Activated CD8-positive, alpha-beta memory T cell treated with anti-CD3 and anti-CD28 coated beads, Interleukin-2, amount 50 U/mL, for 1 hour (primary cell): Measurements from ENCODE around the gene EFCAB6.

Experiments used
- DNase-seq: peaks from one replicate; pipeline ENCODE4 v3.0.0-alpha.2; 2020; ENCODE audit errors: extremely low read depth

EFCAB6 gene

DNA sequence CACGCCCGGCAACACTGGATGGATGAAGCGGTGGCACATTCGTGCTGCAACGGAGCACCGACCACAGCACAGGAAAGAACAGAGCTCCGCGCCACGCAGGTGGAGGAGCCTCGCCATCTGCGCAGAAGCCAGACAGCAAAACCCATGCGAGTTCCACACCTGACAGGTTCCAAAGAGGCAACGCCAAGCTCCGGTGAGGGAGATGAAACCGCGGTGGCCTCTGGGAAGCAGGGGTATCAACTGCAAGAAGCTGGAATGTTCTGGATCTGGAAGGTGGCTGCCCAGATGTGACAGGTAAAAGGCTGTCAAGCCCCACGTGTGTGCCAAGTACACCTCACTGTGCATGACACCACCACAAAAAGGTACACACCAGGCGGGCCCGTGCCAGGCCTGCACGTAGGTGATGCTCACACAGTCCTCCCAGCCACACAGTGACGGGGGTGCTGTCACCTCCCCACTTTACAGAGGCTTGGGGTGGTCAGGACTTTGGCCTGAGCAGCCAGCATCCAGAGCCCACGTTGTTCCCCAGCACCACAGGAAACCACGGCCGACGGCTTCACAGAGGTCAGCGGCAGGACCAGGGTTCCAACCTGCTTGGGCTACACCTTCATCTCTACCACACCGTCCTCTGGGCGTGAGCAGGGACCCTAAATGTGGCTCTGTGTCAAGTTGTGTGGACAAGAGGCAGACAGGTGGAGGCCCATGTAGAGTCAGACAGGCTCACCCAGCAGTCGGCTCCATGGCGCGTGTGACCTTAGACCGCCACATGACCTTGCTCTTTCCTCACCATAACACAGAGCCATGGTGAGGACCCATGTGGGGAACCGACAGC is 19.7 kb upstream of the EFCAB6 start:
- DNase-seq: no peak

DNA sequence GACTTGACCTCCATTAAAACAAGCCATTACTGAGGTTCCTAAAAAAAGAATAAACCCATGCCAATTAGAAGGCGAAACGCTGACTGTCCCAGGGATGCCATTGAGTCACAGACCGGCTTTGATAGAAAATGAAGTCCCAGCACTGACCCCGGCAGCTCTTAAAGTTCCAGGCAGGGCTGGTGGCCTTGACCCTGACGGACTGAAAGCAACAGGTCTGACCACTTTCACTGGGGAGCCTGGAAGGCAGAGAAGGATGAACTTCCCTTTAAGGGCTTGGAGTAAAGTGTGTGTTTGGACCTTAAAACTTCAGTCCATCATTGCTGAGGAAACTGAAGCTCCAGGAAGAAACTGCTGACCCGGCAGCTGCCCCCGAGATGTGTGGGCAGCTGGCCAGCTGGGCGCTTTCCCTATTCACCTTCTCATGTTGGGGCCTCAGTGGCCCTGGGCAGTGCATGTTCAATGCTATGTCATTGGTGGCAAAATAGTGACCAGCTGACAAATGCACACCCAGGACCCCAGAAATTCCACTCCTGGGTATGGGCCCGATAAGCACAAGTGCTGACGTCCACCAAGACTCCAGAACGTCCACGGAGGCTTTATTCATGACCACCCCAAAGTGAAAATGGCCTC is 18.9 kb upstream of the EFCAB6 start:
- DNase-seq: no peak

DNA sequence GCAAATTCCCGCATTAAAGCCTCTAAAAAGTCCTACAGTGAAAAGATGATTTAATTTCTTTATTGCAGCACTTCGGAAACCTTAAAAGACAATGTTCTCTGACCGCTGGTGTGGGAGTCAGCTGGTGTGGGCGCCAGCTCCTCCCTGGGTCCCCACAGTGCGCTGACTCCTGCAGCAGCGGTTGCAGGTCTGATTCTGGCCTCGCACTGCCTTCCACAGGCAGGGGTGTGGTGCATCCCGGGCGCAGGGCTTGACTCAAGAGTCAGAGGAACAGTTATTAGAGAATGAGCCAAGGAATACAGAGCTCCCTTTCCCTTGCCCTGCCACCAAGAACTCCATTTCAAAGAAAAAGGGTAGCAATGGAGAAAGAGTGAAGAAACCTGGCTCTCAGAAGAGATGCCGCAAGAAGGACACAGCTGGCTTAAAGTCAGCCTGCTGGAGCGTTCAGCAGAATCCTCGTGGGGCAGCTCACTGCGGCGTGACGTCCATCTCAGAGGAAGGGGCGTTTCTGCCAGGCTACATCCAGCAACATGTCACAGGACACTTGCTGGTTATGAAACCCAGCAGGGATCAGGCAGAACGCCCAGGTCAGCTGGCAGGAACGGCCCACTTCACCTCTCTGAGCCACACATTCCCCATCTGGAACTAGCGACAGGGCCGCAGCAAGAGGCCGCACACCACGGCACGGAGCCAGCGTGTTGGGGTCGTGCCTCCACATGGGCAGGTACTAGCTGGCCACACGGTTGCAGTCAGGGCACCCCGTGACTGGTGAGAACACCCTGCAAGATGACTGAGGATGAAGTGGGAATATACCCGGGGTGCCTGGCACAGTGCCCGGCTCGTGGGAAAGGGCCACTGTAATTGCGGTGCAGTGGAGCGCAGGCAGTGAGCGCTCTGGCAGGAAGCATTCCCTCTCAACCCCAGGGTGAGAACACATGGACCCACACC is 18.1 kb upstream of the EFCAB6 start:
- DNase-seq: no peak

DNA sequence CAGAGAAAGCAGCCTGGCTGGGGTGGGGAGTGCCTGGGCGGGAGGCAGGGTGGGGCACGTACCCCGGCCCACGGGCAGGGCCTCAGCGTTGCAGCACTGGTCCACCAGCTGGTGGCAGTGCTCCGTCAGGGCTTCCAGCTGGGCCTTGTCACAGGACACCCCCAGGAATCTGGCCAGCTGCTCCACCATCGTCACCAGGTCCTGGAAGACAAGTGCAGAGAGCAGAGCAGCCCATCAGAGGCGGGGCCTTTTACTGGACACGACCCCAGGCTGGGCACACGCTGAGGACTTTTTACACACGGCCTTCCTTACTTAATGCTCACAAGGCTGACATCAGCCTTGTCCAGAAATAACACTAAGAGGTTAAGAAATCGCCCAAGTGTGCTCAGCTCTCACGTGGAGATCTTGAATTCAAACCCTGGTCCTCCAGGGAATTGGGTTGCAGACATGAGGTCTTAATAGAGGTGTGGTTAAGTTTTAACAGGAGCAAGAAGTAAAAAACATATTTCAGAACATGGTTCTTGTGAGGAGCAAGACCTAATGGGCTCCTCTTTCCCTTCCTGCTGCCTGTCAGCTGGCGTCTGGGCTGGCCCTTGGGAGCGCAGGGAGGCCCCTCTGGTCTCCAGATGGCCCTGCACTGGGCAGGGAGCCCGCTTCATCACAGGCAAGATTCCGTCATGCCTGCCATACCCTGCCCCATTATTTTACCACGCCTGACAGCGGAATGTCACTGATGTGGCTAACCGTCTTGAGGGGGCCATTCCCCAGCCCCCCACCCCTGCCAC is 17.1 kb upstream of the EFCAB6 start:
- no peak for DNase-seq

DNA sequence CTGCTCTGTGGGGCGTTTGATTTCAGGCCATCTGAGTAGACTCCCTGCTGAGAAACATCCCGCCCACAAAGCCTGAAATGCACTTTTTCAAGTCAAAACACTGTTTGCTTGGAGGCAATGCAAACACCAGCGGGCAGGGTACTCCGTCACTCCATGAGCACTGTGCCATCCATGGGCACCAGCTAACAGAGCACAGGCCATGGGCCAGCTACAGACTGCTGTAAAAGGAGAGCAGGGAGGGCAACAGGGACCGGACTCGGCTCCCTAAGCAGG is 16.6 kb upstream of the EFCAB6 start:
- DNase-seq: no peak

DNA sequence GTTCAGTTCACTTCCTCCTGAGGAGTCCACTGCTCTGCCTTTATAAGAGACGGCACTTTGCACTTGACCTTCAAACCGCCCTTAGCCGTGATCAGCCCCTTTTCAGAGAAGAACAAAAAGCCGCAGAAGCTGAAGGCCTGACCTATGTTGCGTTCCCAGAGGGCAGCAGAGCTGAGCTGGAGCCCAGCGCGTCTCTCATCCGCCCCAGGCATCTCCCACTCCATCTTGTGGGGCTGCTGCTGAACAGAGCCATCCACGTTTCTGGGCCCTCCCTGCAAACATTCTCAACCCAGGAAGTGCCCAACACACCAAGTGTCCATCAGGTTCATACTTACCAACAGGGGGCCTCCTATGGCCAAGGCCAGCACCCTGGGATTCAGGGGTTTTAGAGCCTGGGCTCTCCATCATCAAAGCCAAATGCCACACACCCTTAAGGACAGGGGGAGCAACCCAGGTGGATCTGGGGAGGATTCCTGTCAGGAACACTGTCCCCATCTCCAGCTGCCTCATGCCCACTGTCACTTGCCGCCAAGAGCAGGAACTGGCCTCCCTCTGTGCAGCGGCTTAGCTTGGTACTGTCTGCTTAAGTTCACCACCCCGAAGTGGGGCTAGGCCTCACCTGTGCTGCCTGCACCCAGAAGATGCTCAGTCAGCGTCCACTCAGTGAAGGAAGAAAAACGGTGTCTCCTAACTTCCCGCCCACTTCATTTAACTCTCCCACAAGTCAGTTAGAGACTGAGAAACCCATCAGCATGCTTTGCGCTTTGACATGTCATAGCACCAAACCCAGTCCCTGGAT is 16.0 kb upstream of the EFCAB6 start:
- DNase-seq: no peak

DNA sequence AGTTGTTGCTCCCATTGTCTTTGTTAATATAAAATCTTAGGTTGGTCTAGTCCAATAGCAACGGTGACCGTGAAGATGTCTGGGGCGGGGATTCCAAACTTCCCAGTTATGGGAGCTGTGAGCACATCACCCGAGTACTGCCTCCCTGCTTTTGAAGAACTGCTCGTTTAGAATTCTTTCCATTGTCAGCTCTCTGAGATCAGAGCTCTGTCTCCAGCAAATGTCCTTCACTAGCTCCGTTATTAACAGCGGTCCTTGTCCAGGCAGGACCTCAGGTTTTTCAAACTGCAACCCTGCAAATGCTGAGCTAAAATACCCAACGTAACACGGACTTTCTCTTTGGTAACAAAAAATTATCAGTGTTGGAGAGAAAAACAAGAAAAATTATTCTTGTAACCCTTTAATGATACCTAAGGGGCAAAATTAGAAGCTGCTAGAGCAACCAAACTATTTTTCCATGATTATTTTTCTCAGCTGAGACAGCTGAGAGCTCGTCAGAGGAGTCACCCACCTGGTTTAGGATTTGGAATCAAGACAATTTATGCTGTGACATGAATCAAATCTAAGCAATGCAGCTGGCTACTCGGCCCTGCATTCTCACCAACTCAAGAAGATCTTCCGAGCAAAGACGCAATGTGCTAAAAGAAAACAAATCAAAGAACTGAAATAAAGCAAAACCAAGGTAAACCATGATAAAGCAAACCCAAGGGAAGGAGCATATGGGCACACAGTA is 15.1 kb upstream of the EFCAB6 start:
- DNase-seq: no peak

DNA sequence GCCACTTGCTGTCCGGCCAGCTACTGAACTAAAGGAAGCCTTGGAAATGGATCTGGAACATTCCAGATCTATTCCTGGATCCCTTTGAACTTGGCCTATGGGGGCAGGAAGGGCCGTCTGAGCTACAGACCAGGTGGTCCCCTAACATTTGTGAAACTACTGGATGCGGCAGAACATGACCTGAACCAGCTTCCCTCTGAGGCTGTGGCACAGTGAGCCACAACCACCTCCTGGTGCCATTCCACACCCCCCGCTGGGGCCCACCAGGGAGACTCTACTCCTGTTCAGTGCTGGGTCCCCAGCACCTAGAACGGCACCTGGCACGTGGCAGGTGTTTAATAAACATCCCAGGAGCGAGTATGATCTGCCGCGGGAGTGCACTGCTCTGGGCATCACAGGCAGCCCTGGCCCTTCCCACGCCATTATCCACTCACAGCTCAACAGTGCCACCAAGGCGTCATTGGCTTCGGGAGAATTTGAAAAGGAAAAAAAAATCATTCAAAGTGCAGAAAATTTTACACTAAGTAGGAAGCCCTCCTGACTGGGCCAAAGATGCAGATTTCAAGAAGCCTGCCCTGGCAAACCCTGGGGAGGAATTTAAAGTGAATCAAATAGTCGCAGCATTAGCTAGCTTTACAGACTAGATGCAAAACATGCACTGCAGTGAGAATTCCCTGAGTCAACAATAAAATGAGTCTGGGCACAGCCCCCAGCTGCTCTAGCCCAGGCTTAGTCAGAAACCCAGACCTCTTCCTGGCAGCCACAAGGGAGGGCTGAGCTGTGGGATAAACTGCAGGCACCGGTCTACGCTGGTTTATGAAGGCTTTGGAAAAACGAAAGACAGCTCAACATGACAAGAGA is 14.3 kb upstream of the EFCAB6 start:
- no peak for DNase-seq

DNA sequence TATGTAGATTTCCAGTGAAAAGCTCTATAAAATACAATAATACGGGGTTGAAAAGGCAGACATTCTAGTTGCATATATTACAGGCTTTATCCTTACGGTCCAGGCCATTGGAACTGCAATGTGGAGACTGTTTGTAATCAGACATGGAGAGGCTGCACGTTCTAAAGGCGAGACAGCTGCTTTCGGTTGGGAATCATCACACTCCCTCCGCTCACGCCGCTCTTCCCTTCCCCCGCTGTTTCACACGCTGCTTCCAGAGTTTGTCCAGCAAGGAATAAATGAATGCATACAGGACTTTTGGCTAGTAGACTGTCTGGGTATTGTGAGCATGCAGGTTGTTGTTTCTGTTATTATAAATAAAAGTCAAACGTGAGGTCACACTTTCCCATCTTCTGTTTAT is 13.5 kb upstream of the EFCAB6 start:
- DNase-seq: no peak

DNA sequence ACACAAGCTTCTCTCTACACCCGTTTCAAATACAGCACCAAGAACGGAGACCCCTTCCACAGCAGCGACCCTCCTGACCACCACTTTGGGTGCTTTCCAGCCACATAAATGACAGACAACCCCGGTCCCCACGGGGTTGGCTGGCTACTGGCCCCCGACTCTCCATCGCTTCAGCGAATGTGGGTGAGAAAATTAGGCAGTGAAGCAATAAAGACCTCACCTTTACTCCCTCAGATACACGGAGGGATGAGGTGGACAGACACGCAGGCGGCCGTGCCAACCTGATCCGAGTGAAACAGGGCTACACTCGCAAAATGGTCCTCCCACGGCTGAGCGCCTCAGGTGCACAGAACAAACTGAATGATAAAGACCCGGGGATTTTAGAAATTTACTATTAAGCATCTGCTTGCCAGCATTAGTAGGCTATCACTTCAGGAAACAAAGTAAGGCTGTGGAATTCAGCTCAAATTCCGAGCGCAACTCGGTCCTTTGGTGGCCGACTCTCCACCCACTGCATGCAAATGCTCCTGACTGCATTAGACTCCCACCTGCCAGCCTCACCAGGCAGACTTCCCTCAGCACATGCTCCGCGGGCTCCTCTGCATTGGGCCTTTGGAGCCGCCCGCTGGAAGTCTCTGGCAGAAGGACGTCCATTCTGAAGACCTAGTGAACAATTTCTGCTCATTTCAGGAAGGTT is 12.8 kb upstream of the EFCAB6 start:
- no peak for DNase-seq

DNA sequence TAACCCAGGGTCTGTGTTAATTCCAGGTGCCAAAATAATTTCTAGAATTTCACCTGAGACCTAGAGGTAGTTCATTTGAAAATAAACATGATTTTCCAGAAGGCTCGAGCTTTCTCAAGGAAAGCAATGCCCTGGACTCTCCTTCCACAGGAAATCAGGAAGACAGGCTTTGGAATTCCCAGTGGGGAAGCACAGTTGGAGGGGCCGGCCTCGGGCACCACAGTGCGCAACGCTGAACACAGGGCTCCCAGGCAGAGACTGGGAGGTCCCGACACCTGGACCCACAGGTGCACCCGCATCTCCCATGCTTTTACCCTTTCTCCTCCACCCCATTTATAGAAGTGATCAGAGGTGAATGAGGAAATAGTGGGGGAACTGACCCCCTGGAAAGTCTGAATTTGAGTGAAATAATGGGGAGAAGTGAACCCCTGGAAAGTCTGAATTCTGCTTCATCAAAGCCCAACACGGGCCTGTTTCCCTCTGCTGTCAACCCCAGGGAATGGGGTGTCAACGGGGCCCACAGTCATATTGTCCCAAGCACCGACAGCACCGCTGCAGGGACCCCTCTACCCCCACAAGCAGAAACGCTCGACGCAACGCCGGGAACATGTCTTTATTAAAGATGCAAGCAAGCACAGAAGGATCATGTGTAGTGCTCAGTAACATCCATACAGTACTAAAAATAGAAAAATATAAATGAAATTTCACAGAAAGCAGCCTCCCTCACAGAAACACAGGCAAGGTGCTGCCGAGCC is 12.0 kb upstream of the EFCAB6 start:
- DNase-seq: no peak

DNA sequence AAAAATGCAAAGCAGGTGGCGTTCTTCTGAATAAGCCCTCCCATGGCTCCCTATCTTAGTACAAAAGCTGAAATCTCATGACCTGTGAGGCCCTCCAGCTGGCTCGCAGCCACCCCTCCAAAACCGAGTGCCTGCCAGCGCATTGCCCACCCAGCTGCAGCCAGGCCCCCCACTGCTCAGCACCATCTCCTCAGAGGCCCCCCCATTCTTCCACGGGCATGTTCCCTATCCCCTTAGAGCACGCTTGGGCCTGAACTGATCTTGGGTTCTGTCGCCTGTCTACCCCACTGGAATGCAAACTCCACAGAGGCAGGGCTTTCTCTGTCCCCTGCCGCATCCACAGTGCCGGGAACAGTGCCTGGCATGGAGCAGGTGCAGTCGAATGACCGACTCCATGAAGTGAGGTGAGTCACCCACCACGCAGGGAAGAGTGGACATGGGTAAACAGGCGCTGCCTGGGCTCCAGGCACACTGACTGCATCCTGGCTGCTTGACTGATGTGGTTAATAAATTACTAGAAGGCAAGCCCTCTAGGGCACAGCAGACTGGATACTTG is 11.3 kb upstream of the EFCAB6 start:
- no peak for DNase-seq

DNA sequence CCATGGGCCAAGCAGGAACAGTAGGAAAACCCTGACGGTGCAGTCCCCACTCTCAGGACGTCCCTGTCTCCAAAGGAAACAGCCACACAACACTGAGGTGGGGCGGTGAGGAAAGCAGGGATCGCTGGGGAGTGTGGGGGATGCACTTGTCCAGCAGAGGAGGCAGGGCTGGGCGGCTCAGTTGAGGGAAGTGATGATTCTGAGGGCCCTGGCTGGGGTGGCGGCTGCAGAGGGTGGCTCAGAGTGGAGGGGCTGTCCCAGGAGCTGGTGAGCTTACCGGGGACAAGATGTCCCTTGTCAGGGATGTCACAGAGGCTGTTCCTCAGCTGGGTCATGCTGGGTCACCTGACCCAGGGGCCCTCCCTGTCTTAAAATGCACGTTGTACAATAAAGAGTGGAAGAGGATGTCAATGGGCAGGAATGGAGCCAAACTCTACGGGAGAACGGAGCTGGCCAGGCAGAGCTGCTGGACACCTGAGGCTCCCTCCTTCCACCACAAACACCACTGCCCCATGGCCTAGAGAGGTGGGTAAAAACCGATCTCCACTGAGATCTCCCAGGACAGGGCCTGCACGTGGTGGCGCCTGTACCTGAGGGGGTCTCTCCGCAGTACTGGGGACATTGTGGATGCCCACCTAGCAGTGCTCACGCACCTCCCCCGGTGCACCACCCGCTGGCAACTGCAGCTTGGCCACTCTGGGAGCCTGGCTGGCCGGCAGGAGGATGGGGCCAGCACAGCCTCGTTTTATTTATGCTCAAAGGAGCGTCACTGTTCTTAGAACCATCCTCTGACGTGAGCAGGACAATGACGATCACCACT is 9.7 kb upstream of the EFCAB6 start:
- DNase-seq: no peak

DNA sequence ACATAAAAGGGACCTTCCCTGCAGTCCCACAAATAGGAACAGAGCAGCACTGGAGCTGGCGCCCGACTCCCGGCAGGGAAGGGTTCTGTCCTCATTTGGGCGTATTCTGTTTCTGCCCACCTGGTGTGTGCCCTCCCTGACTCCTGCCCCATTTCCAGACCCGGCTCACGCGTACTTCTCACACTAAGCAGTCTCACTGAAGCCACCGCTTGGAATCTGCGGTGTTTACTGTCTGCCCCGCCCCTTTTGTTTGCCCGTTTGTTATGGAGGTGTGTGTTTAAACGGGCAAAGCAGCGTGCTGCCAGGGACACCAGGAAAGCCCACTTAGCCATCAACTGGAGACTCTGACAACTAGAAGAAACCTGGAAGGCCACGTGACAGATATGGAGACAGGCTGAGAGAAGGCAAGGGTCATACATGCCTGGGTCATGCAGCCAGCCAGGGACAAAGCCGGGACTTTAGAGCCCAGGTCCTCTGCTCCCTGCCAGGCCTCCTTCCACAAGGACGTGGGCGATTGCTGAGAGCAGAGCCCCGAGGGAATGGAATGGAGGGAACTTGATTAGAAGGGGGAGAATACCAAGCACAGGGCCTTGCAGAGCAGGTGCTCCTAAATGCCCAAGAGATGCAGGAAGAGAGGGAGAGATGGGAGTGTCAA is 8.7 kb upstream of the EFCAB6 start:
- no peak for DNase-seq

DNA sequence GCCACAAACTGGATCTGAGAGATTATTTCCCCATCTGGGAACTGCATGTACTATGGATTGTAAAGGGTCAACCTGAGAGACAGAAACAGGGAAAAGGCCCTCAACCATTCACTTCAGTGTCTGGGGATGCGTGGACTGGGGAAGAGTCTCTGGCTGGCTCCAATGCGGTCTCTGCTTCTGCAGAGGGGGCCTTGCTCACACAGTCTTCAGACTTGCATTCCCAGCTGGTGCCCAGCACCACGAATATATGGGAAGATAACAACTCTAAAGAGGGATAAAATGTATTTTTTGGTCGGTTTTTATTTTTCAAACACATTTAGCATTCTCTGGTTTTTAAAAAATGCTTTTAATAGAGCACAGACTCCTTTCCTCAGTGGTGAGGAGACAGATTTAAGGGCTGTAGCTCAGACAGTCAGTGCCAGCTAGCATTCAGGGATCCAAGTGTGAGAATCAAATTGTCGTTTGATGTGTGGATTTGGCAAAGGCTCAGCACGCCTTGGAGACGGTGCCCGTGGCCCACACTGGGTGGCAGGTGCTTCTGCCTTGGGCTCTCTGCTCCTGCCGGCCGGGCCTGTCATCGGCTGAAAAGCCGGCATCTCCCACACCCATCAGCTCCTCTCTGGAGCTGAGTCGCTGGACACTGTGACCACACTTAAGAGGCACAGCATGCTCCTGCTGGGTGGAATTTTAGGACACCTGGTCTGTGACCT is 8.0 kb upstream of the EFCAB6 start:
- no peak for DNase-seq
